SK-N-SH treated with all-trans-retinoic acid at 6 μM for 48 hours (cell line): ENCODE measurements around the gene OBP2B.
"Not testable (repeated sequence)": the region's sequence is repeated elsewhere in the genome, so short reads cannot be mapped to it uniquely, and the experiment has no call there.

Source experiments
- ATAC-seq: fragments of 200-7000 bp; cut with Tn5 transposase; 3 replicates; pipeline ENCODE4 v1.9.1; 2020; ENCODE audit warnings: mild to moderate bottlenecking, moderate library complexity
- ARNTL ChIP-seq: fragments of 450-650 bp; formaldehyde crosslinking; IDR thresholded peaks from 2 replicates; pipeline ENCODE4 v1.5.0; 2020; ENCODE audit warnings: low read depth, mild to moderate bottlenecking, moderate library complexity, borderline replicate concordance
- BACH2 ChIP-seq: fragments of 250-450 bp; sonication (Bioruptor Pico); IDR thresholded peaks from 2 replicates; pipeline ENCODE4 v1.9.0; 2021; ENCODE audit warnings: mild to moderate bottlenecking, borderline replicate concordance
- GLIS3 ChIP-seq: fragments of 250-450 bp; sonication (Bioruptor Pico); IDR thresholded peaks from 2 replicates; pipeline ENCODE4 v1.5.0; 2020; ENCODE audit warnings: mild to moderate bottlenecking, moderate library complexity
- ISL1 ChIP-seq: fragments of 250-450 bp; sonication (Bioruptor Pico); IDR thresholded peaks from 2 replicates; pipeline ENCODE4 v2.1.2; 2022; ENCODE audit warnings: mild to moderate bottlenecking, moderate library complexity
- TCF4 ChIP-seq: fragments of 250-450 bp; sonication (Bioruptor Pico); IDR thresholded peaks from 2 replicates; pipeline ENCODE4 v1.8.0; 2021; ENCODE audit warnings: mild to moderate bottlenecking, moderate library complexity, borderline replicate concordance
- TOX ChIP-seq: fragments of 250-450 bp; sonication (Bioruptor Pico); IDR thresholded peaks from 2 replicates; pipeline ENCODE4 v1.8.0; 2021; ENCODE audit warnings: mild to moderate bottlenecking, moderate library complexity, borderline replicate concordance
- TSHZ2 ChIP-seq: fragments of 250-450 bp; sonication (Bioruptor Pico); IDR thresholded peaks from 2 replicates; pipeline ENCODE4 v1.5.0; 2020; ENCODE audit warnings: mild to moderate bottlenecking, moderate library complexity
- ZFP3 ChIP-seq: fragments of 250-450 bp; sonication (Bioruptor Pico); IDR thresholded peaks from 2 replicates; pipeline ENCODE4 v1.5.0; 2020; ENCODE audit warnings: mild to moderate bottlenecking, moderate library complexity
- ZFP30 ChIP-seq: fragments of 450-650 bp; formaldehyde crosslinking; IDR thresholded peaks from 2 replicates; pipeline ENCODE4 v1.5.0; 2022; ENCODE audit warnings: mild to moderate bottlenecking, moderate library complexity
- ZNF565 ChIP-seq: fragments of 450-650 bp; formaldehyde crosslinking; conservative IDR thresholded peaks from 2 replicates; pipeline ENCODE4 v1.5.0; 2020; ENCODE audit warnings: low read depth, mild to moderate bottlenecking, moderate library complexity
- ZNF70 ChIP-seq: fragments of 450-650 bp; formaldehyde crosslinking; IDR thresholded peaks from 2 replicates; pipeline ENCODE4 v1.5.0; 2020; ENCODE audit warnings: mild to moderate bottlenecking, moderate library complexity
- ZNF8 ChIP-seq: fragments of 450-650 bp; formaldehyde crosslinking; IDR thresholded peaks from 2 replicates; pipeline ENCODE4 v1.5.0; 2020; ENCODE audit warnings: mild to moderate bottlenecking, moderate library complexity
- TF ChIP-seq, protein P1 (sequence below): fragments of 250-450 bp; sonication (Bioruptor Pico); IDR thresholded peaks from 2 replicates; pipeline ENCODE4 v1.8.0; 2021; ENCODE audit warnings: low read depth, mild to moderate bottlenecking, moderate library complexity, borderline replicate concordance
- TF ChIP-seq, protein P2 (sequence below): fragments of 250-450 bp; sonication (Bioruptor Pico); IDR thresholded peaks from 2 replicates; pipeline ENCODE4 v1.5.1; 2020; ENCODE audit warnings: low read depth, mild to moderate bottlenecking, moderate library complexity
- TF ChIP-seq, protein P3 (sequence below): fragments of 250-450 bp; sonication (Bioruptor Pico); IDR thresholded peaks from 2 replicates; pipeline ENCODE4 v1.5.1; 2021; ENCODE audit warnings: mild to moderate bottlenecking, moderate library complexity
- TF ChIP-seq, protein P4 (sequence below): fragments of 250-450 bp; sonication (Bioruptor Pico); IDR thresholded peaks from 2 replicates; pipeline ENCODE4 v1.8.0; 2020; ENCODE audit warnings: mild to moderate bottlenecking, moderate library complexity, borderline replicate concordance

OBP2B gene

GRCh38 chr9:133221177-133221809 lies 12.2 kb upstream of the OBP2B start:
- TF ChIP-seq ISL1 (CRISPR knock-in tag) (no peak), TSHZ2 (CRISPR knock-in tag) (no peak), ARNTL (no peak), ZNF565 (CRISPR knock-in tag) (no peak), ZFP30 (CRISPR knock-in tag) (no peak)
- TF ChIP-seq, protein P1, sequence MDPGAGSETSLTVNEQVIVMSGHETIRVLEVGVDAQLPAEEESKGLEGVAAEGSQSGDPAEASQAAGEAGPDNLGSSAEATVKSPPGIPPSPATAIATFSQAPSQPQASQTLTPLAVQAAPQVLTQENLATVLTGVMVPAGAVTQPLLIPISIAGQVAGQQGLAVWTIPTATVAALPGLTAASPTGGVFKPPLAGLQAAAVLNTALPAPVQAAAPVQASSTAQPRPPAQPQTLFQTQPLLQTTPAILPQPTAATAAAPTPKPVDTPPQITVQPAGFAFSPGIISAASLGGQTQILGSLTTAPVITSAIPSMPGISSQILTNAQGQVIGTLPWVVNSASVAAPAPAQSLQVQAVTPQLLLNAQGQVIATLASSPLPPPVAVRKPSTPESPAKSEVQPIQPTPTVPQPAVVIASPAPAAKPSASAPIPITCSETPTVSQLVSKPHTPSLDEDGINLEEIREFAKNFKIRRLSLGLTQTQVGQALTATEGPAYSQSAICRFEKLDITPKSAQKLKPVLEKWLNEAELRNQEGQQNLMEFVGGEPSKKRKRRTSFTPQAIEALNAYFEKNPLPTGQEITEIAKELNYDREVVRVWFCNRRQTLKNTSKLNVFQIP: no peak
- TF ChIP-seq, all 23 proteins: peak for 0
- no peak for ATAC-seq

DNA sequence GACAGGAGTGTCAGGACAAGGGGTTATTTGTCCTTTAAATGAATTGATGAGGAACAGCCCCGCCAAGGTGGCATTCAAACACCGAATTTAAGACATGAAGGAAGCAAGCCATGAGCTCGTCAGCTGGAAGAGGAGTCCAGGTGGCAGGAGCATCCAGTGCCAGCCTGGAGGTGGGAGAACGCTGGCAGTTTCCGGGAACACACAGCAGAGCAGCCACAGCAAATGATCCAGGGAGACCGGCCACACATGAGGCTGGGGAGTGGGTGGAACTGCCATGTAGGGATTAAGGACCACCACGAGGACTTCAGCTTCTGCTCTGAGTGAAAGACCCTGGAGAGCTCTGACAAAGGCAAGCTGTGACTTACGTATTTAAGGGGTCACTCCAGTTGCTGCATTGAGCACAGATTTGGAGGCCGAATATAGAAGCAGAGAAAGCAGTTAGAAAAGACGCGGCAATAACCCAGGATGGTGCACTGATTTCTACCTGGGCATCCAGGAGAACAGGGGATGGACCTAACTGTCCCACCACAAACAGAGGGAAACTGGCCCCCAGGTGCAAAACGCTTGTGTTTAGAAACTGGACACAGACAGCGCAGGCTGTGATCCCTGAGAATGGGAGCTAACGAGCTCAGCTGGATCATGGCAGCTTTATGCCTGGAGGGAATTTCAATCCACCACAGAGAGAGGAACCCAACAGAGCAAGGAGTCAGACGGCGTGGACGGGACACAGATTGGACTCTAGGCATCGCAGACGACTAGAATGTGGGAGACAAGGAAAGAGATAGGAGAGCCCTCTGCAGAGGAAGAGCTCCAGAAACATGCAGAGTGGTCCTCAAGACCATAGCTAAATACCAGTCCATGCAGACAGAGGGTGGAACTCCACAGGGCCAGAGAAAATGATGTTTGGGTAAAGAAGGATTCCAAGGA lies 9.3 kb upstream of the OBP2B start:
- not testable (repeated sequence) for ATAC-seq

DNA sequence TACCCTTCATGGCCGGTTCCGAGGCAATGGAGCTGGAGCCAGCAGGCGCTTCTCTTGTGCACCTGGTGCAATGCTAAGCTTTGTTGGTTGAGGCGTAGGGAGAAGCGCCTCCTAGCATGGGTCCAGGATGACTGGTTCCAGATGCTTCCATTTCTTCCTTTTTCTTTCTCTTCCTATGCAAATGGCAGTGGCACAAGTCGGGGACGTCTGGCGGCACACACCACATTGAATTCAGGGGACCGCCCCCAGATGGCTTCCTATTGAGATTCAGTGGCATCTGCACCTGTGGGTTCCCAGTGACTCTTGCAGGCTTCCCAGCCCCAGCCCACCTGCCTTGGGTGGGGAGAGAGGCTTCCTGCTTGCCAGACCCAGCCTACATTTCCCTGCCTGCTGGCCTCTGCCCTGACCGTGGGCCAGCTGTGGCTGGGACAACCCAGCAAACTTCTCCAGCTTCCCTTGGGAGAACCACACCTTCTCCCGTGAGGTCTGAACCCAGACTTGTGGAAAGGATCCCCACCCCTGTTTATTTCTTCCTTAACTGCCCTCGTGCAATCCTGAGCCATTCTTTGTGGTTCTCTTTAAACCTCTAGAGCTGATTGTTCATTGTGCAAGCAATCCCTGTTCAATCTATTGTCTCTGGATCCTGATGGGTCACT lies 8.4 kb upstream of the OBP2B start:
- not testable (repeated sequence) for ATAC-seq

DNA sequence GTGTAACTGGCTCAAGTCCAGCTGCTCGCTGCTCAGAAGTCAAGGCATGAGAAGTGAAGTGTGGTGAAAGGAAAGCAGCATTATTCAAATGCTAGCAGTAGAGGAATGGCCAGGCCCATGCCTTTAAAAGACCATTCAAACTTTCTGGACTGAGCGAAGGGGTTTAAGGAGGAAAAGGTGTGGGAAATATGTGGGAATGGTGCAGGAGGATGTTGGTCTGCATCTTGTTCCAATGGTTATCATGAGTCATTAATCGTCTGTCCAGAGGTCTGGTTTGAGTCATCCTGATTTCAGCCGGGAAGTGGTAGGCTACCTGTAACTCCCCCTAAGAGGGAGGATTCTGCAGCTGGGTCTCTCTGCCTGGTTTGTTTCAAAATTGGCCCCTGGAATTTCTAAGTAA lies 5.2 kb upstream of the OBP2B start:
- peak; percentile 65 for TF ChIP-seq ISL1 (CRISPR knock-in tag)
- not testable (repeated sequence) for ATAC-seq

- TF ChIP-seq GLIS3 (CRISPR knock-in tag) (no peak), ZNF70 (CRISPR knock-in tag) (no peak), TCF4 (CRISPR knock-in tag) (no peak), BACH2 (CRISPR knock-in tag) (no peak), ISL1 (CRISPR knock-in tag) (no peak), TSHZ2 (CRISPR knock-in tag) (no peak), ZFP3 (CRISPR knock-in tag) (no peak), TOX (CRISPR knock-in tag) (no peak), ZNF8 (no peak)
- TF ChIP-seq, protein P2, sequence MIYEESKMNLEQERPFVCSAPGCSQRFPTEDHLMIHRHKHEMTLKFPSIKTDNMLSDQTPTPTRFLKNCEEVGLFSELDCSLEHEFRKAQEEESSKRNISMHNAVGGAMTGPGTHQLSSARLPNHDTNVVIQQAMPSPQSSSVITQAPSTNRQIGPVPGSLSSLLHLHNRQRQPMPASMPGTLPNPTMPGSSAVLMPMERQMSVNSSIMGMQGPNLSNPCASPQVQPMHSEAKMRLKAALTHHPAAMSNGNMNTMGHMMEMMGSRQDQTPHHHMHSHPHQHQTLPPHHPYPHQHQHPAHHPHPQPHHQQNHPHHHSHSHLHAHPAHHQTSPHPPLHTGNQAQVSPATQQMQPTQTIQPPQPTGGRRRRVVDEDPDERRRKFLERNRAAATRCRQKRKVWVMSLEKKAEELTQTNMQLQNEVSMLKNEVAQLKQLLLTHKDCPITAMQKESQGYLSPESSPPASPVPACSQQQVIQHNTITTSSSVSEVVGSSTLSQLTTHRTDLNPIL (CRISPR knock-in tag): no peak
- TF ChIP-seq, protein P3, sequence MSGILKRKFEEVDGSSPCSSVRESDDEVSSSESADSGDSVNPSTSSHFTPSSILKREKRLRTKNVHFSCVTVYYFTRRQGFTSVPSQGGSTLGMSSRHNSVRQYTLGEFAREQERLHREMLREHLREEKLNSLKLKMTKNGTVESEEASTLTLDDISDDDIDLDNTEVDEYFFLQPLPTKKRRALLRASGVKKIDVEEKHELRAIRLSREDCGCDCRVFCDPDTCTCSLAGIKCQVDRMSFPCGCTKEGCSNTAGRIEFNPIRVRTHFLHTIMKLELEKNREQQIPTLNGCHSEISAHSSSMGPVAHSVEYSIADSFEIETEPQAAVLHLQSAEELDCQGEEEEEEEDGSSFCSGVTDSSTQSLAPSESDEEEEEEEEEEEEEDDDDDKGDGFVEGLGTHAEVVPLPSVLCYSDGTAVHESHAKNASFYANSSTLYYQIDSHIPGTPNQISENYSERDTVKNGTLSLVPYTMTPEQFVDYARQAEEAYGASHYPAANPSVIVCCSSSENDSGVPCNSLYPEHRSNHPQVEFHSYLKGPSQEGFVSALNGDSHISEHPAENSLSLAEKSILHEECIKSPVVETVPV (CRISPR knock-in tag): no peak
- TF ChIP-seq, protein P4, sequence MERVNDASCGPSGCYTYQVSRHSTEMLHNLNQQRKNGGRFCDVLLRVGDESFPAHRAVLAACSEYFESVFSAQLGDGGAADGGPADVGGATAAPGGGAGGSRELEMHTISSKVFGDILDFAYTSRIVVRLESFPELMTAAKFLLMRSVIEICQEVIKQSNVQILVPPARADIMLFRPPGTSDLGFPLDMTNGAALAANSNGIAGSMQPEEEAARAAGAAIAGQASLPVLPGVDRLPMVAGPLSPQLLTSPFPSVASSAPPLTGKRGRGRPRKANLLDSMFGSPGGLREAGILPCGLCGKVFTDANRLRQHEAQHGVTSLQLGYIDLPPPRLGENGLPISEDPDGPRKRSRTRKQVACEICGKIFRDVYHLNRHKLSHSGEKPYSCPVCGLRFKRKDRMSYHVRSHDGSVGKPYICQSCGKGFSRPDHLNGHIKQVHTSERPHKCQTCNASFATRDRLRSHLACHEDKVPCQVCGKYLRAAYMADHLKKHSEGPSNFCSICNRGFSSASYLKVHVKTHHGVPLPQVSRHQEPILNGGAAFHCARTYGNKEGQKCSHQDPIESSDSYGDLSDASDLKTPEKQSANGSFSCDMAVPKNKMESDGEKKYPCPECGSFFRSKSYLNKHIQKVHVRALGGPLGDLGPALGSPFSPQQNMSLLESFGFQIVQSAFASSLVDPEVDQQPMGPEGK (CRISPR knock-in tag): no peak
- no peak for ATAC-seq
Observed at GRCh38 chr9:133210609-133211008, 1.6 kb upstream of the OBP2B start.
